Prostate gland (tissue), 2 donors: ENCODE measurements around the gene ANKRD11. TPM values are rescaled to one million over a fixed set of nuclear protein-coding genes. Genes with fewer than 3 reads are reported as not detected.
A peak's percentile ranks its signal among the peaks of the same experiment; 100 is the strongest.

Source experiments
- DNase-seq: peaks from one replicate; pipeline ENCODE4 v3.0.0-alpha.2; 2019; ENCODE audit warnings: low spot score
- H3K27ac ChIP-seq, 2 donors: fragments of 200-600 bp; sonication (generic); 2 replicates each; pipeline ENCODE4 v1.5.1; 2017 to 2019
- H3K27me3 ChIP-seq: fragments of 200-600 bp; sonication (generic); replicated peaks from 2 replicates; pipeline ENCODE4 v1.5.1; 2019; ENCODE audit not compliant: insufficient read depth
- H3K36me3 ChIP-seq, 2 donors: fragments of 200-600 bp; sonication (generic); 1 replicate in 1 of 2; 2 replicates in 1 of 2; pipeline versions ENCODE4 v1.5.1 to v1.8.1; 2017 to 2019
- H3K4me1 ChIP-seq: fragments of 200-600 bp; sonication (generic); replicated peaks from 2 replicates; pipeline ENCODE4 v1.5.1; 2019
- H3K4me3 ChIP-seq, 2 donors: fragments of 200-600 bp; sonication (generic); 2 replicates each; pipeline ENCODE4 v1.5.1; 2017 to 2019
- H3K9me3 ChIP-seq: fragments of 200-600 bp; sonication (generic); 2 replicates; pipeline ENCODE4 v1.5.1; 2017
- CTCF ChIP-seq, 4 experiments: fragments of 200-600 bp in 2 of 4; fragments of 450-650 bp in 2 of 4; sonication (generic) in 2 of 4; IDR thresholded peaks; 1 replicate in 3 of 4; 2 replicates in 1 of 4; pipeline ENCODE4 v1.5.1; 2016 to 2019; ENCODE audit warnings: antibody characterized with exemption in 4 of 4, mild to moderate bottlenecking in 2 of 4, moderate library complexity in 2 of 4
- POLR2A ChIP-seq: fragments of 450-650 bp; IDR thresholded peaks from one replicate; pipeline ENCODE4 v1.6.1; 2016; ENCODE audit warnings: antibody characterized with exemption, mild to moderate bottlenecking
- POLR2AphosphoS5 ChIP-seq: sonication (generic); formaldehyde crosslinking; IDR thresholded peaks from one replicate; pipeline ENCODE4 v1.6.1; 2017; ENCODE audit warnings: antibody characterized with exemption
- WGBS: methylation state at CpG from one replicate; pipeline ENCODE4 v1.1.5; 2018; 5-methylcytosine and 5-hydroxymethylcytosine counted together
- intact Hi-C: fragments of 100-400 bp; cut with DNase I; formaldehyde crosslinking; loops from one replicate; pipeline ENCODE4 v1.14.2; 2022
- total RNA-seq, 2 donors: library from RNA; depleted of rRNA; stranded (reverse); fragments of >200 nt; gene quantifications; one replicate each; pipeline ENCODE4 v1.1.0, GENCODE V29; 2016

The ANKRD11 gene
- total RNA-seq, 2 donors from 2014 or later = 66.2 to 143 TPM

GRCh38 chr16:89291776-89292175, 198.6 kb downstream of the ANKRD11 start:
- Histone ChIP-seq H3K27me3 (no peaks in the 10 kb centered on the region), H3K36me3 (peaks cover 2 to 11% of the 10 kb centered on the region in 2 donors), H3K9me3 (no peaks in the 10 kb centered on the region), H3K4me1 (no peaks in the 10 kb centered on the region), H3K27ac (no peak overlapping the region), H3K4me3 (no peak overlapping the region)
- no peak for TF ChIP-seq POLR2A
- no peak for TF ChIP-seq CTCF (IDR thresholded peaks at IDR 0.05)
- TF ChIP-seq POLR2AphosphoS5 = no peak
- intact Hi-C loops = no loop called here
- no peak for DNase-seq
- WGBS = 71% methylated on average over 13 of the region's 13 CpGs

GRCh38 chr16:89291363-89291762, 199.0 kb downstream of the ANKRD11 start:
- no peak overlapping the region for H3K4me3 ChIP-seq
- peaks cover 2 to 15% of the 10 kb centered on the region in 2 donors for H3K36me3 ChIP-seq
- no peak for DNase-seq
- intact Hi-C loops = no loop called here
- TF ChIP-seq POLR2AphosphoS5 (no peak), CTCF (IDR thresholded peaks at IDR 0.05) (no peak), POLR2A (no peak)
- 69% methylated on average over 9 of the region's 9 CpGs for WGBS
- no peaks in the 10 kb centered on the region for H3K4me1 ChIP-seq
- H3K27ac ChIP-seq = no peak overlapping the region
- no peaks in the 10 kb centered on the region for H3K27me3 ChIP-seq
- no peaks in the 10 kb centered on the region for H3K9me3 ChIP-seq

- peaks cover 6 to 20% of the 10 kb centered on the region in 2 donors for H3K36me3 ChIP-seq
- WGBS = 58% methylated on average over 17 of the region's 17 CpGs
- no peak overlapping the region for H3K4me3 ChIP-seq
- no peak for TF ChIP-seq POLR2A
- TF ChIP-seq CTCF (IDR thresholded peaks at IDR 0.05) = no peak
- TF ChIP-seq POLR2AphosphoS5 = no peak
- no peak overlapping the region for H3K27ac ChIP-seq
- no peaks in the 10 kb centered on the region for H3K9me3 ChIP-seq
- no peaks in the 10 kb centered on the region for H3K4me1 ChIP-seq
- intact Hi-C loops = no loop called here
- DNase-seq = no peak
- H3K27me3 ChIP-seq = no peaks in the 10 kb centered on the region
Observed at GRCh38 chr16:89290887-89291286, 199.5 kb downstream of the ANKRD11 start.

- no peak for DNase-seq
- 89% methylated on average over 15 of the region's 16 CpGs for WGBS
- H3K27me3 ChIP-seq = no peaks in the 10 kb centered on the region
- no peak overlapping the region for H3K27ac ChIP-seq
- H3K36me3 ChIP-seq = peaks cover 11 to 24% of the 10 kb centered on the region in 2 donors
- H3K4me3 ChIP-seq = no peak overlapping the region
- no peaks in the 10 kb centered on the region for H3K4me1 ChIP-seq
- TF ChIP-seq POLR2A = no peak
- no peak for TF ChIP-seq CTCF (IDR thresholded peaks at IDR 0.05)
- no peak for TF ChIP-seq POLR2AphosphoS5
- intact Hi-C loops = no loop called here
- H3K9me3 ChIP-seq = no peaks in the 10 kb centered on the region
Observed at GRCh38 chr16:89290472-89290871, 199.9 kb downstream of the ANKRD11 start.

GRCh38 chr16:89289428-89290395, 200.6 kb downstream of the ANKRD11 start:
- no peak overlapping the region for H3K27ac ChIP-seq
- no peak overlapping the region for H3K4me3 ChIP-seq
- H3K9me3 ChIP-seq = no peaks in the 10 kb centered on the region
- TF ChIP-seq POLR2A = no peak
- TF ChIP-seq POLR2AphosphoS5 = no peak
- peak; percentile 46 to 77 (median 66) for TF ChIP-seq CTCF (IDR thresholded peaks at IDR 0.05)
- WGBS = 76% methylated on average over 19 of the region's 25 CpGs
- intact Hi-C loops = no loop called here
- peaks cover 16 to 30% of the 10 kb centered on the region in 2 donors for H3K36me3 ChIP-seq
- peak; percentile 47 for DNase-seq
- no peaks in the 10 kb centered on the region for H3K4me1 ChIP-seq
- H3K27me3 ChIP-seq = no peaks in the 10 kb centered on the region
